ENCODE results near the gene WEE1.
"Not testable (repeated sequence)": the region's sequence is repeated elsewhere in the genome, so short reads cannot be mapped to it uniquely, and the experiment has no call there.

The WEE1 gene

DNA sequence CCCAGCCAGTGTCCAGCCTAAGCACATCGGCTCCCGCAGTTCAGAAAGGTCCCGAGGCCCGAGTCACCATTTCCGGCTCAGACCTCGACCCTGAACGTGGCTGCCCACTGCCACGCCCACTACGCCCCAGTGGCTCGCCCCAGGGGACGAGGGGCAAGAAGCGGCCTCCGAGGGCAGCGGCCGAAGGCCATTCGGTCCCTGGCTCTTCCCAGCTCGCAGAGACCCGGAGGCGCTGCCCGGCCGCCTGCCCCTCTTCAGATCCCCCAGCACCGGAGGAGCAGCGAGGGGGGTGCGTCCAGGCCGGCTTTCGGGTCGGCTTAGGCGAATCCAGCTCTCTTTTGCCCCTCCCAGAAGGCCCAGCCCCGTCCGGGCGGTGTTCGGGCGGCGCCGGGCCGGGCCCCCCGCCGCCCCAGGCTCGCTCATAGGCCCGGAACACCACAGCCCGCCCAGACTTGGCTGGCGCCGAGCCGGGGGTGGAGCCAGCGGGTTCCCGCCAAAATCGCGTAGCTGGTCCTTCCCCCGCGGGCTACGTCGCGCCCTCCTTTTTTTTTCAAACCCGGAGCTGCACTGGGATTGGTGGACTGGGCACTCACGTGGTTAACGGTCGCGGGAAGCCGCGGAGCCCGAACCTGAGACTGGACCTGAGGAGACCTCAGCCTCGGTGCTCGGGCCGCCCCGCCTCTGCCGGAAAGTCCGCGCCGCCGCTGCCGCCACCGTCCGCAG, at the start of gene WEE1:
Gene WEE1, plus strand, starts transcription at position 619 of the 723 bp plus-strand sequence. CDS start 264 bp downstream, outside the sequence.
- DNase-seq, result peak; percentile 95

DNA sequence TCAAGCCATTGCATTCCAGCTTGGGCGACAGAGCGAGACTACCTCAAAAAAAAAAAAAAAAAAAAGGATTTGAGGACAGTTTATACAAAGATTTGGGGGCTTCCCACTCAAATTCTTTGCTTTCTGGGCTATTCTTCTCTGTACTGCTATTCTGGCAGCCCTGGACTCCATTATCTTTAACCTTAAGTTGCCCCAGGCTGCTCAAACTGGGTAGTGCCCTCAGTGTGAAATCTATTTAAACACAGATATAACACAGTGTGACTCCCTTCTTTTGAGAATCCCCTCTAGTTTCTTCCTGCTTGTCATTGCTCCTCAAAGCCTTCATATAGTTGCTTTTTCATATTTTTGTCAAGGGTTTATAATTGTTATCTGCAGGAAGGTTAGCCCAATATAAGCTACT, 49.5 kb upstream of the WEE1 start:
- DNase-seq, result no peak

DNA sequence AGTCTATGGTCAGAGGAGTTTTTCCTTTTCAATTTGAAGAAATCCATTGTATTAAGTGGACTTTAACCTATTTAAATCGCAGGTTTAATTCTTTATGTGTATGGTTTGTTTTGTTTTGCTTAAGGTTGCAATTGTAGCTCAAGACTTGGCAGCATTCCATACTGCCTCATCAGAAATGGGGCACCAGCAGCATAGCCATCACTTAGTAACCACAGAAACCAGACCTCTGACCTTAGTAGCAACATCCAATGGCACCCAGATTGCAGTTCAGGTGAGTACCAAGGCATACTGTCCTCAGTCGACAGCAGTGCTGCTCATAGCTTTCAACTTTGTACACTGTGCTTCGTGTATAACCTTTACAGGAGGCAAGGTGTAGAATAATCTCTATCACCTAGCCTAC, 48.4 kb upstream of the WEE1 start:
- DNase-seq, result no peak

DNA sequence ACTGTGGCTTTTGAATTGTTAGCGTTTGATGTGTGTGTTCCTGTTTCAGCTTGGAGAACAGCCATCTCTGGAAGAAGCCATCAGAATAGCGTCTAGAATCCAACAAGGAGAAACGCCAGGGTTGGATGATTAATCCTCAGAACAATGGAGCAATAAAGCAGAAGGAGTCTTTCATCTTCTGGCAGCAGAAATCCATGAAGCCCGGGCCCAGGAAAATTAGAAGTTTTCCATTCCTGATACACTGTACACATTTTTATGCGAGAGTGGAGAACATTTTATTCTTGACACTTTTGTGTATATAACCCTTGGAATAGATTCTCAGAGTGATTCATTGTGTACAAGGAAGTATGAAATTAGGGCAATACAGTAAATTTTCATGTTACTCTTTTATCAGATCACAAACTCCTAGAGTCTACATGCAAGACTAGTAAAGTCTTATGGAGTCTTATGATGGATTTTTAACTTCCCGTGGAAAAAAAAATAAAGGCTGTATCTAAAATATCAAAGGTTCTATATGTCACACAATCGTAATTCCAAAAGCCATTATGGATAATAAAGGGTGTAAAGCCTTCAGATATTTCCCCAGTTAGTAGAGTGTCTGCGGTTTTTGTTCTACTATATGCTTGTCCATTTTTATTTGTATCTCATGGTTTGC, 45.9 kb upstream of the WEE1 start:
- no peak for DNase-seq

DNA sequence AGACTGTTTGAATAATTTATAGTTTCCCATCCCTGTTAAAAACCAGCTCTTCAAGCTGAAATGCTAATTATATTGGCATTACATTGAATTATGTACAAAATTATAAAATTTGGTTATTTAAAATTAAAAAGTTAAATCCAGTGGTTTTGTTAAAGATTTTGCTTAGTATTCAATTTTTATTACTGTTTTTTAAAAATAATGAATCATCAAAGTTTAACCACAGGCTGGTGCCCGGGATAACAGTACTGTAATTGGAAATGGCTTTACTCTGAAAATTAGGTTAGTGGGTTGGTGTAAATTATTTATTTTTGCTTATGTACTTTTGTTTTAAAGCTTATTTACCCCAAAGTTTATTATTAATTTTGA, 45.4 kb upstream of the WEE1 start:
- DNase-seq, result no peak

DNA sequence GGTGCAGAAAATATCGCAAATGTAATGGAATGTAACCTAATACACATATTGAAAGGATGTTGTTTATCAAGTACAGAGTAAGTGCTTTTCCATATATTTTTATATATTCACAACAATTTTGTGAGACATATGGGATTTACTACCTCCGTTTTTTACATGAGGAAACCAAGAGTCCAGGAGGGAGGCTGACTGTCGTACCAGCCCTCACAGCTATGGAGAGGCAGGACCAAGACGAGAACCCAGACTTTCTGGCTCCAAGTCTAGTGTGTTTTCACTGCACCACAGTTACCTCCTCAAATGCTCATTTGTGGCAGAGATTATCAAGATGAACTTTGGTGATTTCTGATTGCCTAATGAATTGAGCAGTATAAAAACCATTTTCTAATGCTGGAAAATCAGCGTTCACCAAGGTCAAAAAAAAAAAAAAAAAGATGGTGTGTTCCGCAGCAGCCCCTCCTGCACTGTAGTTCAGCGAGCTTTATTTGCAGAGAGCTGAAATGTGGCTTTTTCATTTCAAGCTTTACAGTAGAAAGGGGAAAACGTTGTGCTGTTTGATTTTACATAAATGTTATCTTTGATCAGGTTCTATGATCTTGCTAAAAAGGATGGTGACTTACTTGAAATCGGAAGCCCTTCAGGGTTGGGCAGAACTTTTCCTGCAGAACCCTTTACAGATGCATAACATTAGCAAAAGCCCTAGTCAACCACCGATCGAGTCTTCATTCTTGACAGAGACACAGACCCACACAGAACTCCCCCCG, 44.7 kb upstream of the WEE1 start:
- DNase-seq, result no peak

DNA sequence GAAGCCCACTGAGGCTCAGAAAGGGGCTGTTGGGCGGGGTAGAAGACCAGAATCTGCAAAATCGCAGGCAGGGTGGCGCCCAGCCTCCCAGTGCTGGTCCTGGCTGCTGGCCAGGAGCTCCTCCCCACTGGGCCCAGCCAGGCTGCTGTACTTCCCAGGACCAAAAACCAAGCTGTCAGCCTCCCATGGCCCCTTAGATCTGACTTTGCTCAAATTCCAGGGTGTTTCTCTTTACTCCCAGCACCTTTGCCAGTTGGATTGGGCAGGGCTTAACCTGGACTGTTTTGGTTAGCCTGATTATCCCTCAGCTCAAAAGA, 44.2 kb upstream of the WEE1 start:
- no peak for DNase-seq

DNA sequence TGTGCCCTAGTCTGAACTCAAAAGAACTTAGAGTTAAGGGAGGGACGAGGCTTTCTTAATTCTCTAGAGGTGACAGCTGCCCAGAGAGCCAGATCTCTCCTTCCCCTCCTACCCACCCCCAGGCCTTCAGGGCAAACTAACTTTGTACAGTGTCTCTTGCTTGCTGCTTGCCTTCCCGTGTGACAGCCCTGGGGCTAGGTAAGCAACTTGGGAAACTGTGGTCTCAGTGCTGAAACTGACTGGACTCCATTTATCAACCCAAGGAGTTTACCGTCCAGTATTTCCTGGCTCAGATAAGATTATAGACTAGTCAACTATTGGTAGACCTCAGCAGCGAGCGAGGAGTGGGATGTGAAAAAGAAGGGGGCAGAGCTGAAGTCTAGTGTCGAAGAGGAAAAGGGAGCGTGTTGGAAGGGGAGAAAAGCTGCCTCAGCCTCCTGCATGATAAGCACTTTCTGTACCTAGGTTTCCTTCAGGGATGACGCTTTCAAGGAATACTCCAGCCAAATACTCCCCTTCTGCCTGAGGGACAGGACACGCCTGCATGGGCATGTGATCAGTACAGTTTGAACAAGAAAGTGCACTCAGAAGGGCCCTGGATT, 43.3 kb upstream of the WEE1 start:
- no peak for DNase-seq

DNA sequence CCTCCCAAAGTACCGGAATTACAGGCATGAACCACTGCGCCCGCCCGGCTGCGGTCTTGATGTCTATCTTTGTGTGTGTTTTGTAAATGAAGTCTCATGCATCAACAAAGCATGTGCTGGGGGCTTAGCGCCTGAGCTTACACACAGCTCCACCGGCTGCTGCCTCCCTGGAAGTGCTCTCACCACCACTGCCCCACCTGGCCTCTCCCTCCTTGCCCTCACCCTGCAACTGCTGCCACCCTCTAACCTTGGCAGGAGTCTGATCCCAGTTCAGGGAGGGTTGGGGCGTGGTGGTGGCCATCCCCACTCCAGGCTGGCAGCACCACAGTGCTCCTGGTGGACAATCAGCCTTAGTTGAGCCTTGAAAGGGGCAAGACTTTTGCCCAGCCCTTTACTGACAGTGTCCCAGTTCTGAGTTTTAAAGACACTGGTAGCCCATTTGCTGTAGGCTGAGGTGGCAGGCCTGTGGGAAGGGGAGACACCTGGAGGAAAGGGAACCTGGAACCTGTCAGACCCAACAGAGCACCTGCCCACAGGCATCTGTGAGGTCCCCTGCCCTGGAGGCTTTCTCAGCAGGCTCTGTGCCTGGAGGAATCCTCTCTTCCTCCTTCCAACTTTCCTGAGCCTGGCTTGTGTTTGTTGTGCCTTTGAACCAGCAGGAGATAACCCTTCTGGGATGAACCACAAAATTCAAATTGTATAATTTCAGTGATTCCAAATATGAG, 42.4 kb upstream of the WEE1 start:
- no peak for DNase-seq

DNA sequence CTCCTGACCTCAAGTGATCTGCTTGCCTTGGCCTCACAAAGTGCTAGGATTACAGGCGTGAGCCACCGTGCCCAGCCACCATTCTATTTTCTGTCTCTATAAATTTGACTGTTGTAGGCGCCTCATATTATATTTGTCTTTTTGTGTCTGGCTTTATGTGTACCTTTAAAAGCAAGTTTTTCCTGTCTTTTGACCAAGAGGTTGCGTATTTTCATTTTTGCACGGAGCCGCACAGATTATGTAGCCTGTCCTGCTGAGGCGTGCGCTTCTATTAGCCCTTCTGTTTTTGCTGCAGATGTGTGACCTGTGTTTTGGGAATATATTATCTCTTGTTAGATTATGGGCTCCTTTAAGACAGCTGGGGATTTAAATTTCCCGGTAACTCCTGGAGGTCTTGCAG, 40.4 kb upstream of the WEE1 start:
- no peak for DNase-seq

DNA sequence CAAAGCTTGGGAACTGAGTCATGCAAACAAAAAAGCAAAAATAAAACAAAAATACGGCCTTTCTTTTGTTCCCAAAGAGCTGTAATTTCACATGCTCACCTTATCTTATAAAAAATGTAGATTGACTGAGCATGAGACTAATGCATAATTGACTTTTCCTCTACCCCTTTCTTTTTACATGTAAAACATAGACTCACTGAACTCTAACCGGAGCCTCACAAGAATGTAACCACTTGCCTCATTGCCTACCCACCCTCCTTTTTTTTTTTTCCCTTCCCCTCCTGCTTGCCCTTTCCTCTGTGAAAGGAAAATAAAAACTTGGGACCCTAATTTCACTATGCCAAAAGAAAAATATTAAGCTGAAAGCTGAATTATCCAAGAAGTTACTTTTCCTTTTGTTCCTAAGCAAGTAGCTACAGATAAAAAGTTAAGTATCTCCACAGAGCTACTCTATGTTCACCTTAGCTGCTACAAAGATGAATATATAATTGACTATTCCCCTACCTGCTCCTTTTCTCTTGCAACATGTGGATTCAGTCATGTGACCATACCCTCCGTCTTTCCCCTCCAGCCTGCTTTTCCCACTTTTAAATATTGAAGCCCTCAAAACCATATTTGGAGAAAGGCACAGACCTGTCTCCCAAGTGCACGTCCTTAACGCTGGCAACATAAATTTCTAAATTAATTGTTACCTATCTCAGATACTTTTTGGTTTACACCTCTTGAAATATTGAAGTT, 39.6 kb upstream of the WEE1 start:
- DNase-seq, result no peak

DNA sequence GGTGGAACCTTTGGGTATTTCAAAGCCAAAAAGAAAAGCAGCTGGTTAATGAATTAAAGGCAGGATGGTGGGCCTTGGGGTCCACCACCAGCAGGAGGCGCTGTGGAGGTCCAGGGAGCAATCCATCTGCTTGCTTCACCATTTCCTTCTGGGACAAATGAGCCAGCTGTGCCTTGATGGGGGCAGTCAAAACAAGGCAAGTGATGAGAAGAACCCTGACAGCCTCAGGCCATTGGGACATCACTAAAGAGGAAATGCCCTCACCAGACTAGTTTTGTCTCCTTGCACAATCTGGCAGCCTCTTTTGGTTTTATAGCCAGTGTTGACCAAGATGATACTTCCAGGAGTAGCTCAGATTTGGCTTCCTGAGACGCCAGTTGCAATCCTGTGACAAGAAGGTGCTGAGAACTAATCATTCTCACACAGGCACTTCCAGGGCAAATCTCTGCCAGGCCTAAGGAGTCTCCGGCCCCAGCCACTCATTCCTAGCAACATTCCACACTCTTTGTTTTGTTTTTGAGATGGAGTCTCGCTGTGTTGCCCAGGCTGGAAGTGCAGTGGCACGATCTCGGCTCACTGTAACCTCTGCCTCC, 38.2 kb upstream of the WEE1 start:
- DNase-seq, result peak; percentile 83

DNA sequence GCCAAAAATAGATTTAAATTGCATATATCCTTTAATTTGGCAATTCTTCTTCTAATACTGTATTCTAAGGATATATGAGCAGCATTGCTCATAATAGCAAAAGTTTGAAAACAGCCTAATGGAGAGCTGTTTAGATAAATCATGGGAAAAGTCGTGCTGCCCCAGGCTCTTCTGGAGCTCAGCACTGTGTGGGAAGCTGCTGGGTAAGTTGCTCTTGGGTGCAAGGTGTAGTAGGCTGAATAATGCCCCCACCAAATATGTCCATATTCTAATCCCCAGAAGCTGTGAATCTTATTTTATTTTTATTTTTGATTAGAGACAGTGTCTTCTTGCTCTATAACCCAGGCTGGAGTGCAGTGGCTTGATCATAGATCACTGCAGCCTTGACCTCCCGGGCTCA, 34.9 kb upstream of the WEE1 start:
- DNase-seq, result no peak

DNA sequence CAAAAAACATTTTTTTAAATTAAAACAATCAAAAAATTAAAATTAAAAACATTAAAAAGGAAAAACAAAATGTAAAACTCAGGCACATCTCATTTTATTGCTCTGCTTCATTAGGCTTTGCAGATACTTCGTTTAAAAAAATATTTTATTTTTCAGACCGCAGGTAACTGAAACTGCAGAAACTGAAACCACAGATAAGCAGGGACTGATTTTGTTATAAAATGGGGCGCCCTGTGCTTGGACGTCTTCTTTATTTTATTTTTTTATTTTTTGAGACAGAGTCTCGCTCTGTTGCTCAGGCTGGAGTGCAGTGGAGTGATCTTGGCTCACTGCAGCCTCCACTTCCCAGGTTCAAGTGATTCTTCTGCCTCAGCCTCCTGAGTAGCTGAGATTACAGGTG, 24.3 kb upstream of the WEE1 start:
- not testable (repeated sequence) for DNase-seq

DNA sequence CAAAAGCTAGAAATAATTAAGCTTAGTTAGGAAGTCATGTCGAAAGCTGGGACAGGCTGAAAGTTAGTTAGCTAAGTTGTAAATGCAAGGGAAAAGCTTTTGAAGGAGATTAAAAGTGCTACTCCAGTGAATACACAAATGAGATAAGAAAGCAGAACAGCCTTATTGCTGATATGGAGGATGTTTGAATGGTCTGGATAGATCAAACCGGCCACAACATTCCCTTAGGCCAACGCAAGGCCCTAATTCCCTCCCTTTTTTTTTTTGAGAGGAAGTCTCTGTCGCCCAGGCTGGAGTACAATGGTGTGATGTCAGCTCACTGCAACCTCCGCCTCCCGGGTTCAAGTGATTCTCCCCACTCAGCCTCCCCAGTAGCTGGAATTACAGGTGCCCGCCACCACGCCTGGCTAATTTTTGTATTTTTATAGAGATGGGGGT, 23.3 kb upstream of the WEE1 start:
- DNase-seq, result no peak

DNA sequence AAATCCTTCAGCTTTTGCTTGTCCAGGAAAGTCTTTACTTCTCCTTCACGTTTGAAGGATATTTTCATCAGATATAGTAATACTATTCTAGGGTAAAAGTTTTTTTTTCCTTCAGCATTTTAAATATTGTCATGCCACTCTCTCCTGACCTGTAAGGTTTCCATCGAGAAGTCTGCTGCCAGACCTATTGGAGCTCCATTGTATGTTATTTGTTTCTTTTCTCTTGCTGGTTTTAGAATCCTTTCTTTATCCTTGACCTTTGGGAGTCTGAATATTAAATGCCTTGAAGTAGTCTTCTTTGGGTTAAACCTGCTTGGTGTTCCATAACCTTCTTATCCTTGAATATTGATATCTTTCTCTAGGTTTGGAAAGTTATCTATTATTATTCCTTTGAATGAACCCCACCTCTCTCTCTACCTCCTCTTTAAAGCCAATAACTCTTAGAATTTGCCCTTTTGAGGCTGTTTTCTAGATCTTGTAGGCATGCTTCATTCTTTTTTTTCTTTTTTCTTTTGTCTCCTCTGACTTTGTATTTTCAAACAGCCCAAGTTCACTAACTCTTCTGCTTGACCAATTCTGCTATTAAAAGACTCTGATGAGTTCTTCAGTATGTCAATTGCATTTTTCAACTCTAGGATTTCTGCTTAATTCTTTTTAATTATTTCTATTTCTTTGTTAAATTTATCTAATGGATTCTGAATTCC, 12.0 kb upstream of the WEE1 start:
- DNase-seq, result no peak

DNA sequence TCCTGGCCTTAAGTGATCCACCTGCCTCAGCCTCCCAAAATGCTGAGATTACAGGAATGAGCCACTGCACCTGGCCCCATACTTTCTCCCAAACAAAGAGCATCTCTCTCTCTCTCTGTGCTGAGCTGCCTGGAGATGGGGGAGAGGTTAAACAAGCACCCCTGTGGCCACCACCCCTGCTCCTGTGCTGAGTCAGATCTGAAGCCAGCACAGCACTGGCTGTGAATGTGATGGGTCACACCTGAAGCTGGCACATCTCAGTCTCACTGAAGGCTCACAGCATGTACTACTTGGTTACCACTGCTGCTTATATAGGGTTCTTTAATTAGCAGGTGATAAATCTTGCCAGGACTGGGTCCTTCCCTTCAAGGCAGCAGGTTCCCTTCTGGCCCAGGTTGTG, 10.8 kb upstream of the WEE1 start:
- no peak for DNase-seq

DNA sequence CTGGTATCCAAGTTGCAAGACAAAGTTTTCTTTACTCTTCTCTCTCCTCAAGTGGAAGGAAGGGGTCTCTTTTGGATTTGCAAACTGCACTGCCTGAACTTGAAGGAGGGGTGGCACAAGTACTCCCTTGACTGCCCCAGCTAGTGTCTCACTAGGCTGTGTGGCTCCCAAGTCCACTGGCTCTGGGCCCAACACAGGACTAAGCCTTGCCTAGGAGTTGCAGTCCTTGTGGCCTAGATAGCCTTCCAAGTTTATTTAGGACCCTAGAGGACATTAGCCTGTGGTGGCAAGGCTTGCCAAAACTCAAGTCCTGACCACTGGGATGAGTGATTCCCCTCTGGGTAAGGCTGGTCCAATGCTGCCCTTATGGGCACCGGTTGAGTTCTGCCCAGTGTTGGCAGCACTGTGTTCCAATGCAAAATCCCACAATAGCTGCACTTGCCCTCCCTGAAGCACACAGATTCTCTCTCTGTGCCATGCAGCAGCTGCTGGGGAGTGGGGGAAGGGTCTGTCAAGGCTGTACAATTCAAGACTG, 10.2 kb upstream of the WEE1 start:
- DNase-seq, result no peak

DNA sequence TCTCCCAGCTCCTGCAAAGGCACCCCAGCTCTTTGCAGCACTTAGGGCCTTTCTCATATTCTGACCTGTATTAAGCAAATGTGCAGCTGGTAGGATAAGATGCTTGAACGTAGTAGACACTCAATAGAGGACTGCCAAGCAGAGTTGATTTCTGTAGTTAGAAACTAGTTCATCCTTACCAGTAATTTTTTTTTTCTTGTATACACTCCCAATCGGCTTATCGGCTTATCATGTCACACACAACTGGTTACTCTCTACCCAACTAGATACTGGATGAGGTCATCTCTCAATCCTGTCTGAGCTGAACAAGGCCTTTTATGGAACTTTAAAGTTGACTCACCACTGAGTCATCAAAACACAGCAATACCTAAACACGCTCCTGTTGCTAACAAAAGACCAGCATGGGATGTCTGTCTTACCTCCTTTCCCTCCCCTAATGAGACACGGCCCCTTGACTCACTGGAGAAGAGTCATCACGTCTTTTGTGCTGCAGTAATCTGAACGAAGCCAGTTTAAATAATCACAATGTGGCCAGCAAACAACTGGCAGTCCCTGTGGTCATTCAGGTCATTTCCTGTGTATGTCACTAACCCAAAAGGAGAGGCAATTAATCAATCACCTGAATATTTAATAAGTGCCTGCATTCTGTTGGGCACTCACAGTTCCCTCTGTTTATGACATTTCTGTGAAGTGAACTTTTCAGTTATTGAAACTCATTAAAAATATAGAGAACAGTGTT, 7.5 kb upstream of the WEE1 start:
- DNase-seq, result peak; percentile 28

DNA sequence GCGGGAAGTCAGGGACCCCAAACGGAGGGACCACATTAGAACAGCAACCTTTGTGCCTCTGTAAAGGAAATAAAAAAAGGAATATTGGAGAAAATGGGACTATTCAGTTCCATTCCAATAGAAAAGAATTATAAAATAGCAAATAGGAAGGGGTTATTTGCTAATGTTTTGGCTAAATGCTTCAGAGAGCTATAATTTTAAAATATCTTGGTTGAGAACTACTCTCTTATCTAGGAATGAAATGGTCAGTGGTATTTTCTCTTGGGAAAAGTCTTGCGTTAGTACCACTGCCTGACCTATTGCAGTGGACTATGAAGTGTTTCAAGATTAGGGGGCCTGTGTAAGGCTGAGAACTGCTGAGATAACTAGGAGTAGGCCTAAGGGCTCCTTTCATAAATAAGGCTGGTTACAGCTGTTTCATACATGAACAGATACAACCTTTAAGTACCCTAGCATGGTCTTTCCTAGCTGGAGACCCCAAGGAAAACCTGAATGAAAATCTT, 6.9 kb upstream of the WEE1 start:
- no peak for DNase-seq
